IPS DF 4.7 (cell line): ENCODE data around the gene TTLL11.

Experiments used
- DNase-seq: peaks from one replicate; pipeline ENCODE4 v3.0.0-alpha.2; 2013; ENCODE audit warnings: low spot score; ENCODE audit errors: extremely low read depth

Gene TTLL11

DNA sequence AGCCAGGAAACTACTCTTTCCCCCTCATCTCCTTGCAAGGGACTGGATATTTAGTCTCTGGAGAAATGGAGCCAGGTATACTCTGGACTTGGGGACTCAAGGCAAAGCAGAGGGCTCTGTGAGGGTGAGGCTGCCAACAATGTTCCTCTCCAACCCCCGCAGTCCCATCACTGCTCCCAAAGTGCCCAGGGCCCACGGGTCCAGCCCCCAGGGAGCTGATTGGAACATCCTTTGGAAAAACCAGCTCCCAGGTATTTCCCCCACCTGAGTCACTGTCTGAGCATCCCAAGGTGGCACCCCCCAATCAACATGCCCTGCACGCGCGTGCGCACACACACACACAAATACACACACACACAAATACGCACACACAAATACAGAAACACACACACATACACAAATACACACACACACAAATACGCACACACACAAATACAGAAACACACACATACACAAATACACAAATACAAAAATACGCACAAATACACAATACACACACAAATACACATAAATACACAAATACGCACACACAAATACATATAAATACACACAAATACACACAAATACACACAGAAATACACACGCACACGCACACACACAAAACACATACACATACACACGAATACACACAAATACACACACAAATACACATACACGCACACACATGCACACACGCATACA, 304.3 kb downstream of the TTLL11 start:
- DNase-seq = no peak

DNA sequence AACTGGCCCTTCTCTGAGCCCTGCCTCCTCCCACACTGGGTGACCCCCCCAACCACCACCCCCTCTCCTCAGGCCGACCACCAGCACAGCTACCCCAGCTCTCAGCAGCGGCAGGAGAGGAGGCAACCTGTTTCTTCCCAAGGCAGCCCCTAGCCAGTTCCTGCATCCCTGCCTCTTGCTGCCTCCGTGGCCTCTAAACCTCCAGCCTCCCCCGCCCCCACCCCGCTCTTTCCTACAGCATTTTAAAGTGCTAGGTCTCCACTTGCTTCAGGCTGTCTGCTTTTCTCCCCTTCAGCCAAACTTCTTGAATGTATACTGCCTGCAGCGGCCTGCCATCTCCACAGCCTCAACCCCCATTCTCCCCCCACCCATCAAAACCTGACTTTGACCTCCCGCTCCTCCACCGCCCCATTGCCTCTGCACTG, 306.1 kb downstream of the TTLL11 start:
- DNase-seq = no peak

DNA sequence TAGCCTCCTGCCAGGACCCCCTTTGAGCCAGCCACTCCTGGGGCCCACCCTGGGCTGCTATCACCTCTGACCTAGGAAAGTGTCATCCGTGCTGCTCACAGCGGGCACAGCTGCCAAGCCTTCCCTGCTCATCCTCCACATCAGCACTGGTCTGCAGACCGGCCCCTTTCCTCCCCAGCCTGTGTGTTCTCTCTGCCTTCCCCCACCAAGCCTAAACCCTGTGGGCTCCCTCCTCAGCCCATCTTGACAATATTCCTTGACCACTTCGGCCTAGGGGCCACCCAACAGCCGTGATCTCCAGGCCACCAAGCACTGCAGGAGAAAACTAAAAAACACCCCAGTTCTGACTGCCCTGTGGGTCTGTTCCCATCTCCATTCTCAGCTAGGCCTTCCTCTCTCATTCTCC, 306.6 kb downstream of the TTLL11 start:
- DNase-seq = no peak

GRCh38 chr9:121785673-121786542, 307.2 kb downstream of the TTLL11 start:
- DNase-seq = no peak

GRCh38 chr9:121784731-121785411, 308.2 kb downstream of the TTLL11 start:
- no peak for DNase-seq

DNA sequence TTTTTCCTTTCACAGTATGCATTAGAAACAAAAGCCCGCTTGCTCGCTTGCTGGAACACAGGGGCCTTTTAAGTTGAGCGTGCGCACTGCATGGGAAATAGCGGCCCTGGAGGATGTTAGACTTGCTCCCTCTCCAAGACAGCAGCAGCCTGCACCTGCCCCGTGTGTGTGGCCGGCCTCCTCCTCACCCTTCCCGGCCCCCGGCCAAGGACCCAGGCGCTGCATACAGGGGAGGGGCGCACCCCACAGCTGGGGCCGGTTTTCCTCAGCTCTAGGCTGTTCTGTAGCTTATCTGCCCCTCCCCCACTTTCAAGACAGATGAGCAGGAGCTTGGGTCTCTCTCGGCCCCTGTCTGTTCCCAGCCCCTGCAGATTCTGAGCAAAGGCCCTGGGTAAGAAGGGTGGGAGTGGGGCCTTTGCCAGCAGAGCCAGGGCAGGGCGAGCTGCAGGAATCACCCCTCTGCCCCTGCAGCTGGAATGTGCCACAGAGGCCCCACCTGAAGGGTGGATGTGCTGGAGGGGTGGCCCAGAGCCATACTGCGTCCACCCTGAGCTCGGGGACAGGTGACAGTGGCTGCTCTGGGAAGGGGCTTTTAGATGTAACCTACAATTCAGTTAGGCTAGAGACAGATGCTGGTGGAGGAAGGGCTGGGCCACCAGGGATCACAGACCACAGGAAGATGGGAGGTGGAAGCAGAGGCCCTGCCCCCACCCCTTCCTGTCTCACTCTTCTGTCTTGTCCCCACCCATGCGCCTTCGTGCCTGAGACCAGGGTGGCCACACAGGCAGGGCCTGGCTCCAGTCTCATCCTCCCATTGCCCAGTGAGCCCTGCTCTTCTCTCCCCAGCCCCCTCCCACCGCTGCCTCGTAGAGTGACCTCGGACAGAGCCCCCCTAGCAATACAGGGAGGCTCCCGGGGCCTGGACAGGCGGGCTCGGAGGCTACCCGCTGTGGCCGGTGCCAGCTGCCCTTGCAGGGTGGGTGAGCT, 309.3 kb downstream of the TTLL11 start:
- DNase-seq = no peak

DNA sequence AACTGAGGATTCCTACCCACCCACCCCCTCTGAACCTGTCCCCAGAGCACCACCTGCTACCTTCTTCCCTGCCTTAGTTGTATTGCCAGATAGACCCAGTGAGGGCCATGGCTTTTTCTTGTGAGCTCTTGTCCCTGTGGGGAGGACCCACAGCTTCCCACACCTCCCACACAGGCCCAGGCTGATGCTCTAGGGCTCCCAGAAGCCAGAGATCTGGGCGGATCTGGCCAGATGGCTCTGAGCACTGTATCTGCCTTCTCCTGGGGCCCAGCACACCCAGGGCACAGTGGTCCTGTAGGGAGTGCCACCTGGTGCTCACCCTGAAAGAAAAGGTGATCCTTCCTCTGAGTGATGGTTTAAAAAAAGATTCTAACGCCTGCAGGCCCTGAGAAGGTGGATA, 310.0 kb downstream of the TTLL11 start:
- DNase-seq = no peak

DNA sequence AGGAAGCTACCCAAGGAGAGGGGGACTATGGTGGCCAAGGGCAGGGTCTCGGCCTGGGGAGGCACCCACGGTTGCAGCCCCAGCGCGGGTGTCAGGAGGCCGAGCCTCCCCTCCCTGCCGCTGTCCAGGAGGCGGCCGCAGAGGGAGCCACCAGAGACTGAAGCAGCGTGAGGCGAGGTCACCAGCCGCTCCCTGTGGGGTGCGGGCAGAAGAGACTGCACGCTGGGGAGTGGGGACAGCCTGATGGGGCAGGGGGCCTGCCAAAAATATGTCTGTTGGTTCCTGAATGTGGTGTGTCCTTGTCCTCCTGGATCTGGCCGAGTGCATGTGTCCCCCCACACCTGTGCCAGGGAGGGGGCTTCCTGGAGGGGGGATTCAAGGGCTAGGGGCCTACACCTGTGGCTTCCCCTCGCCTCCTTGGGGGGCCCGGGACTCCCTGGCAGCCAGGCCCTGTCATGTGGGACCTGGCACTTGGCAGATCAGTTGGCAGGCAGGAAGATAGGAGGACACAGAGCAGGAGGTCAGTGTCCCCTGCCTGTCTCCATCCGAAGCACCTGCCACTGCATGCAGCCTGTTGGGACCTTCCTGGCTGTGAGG, 310.5 kb downstream of the TTLL11 start:
- no peak for DNase-seq

DNA sequence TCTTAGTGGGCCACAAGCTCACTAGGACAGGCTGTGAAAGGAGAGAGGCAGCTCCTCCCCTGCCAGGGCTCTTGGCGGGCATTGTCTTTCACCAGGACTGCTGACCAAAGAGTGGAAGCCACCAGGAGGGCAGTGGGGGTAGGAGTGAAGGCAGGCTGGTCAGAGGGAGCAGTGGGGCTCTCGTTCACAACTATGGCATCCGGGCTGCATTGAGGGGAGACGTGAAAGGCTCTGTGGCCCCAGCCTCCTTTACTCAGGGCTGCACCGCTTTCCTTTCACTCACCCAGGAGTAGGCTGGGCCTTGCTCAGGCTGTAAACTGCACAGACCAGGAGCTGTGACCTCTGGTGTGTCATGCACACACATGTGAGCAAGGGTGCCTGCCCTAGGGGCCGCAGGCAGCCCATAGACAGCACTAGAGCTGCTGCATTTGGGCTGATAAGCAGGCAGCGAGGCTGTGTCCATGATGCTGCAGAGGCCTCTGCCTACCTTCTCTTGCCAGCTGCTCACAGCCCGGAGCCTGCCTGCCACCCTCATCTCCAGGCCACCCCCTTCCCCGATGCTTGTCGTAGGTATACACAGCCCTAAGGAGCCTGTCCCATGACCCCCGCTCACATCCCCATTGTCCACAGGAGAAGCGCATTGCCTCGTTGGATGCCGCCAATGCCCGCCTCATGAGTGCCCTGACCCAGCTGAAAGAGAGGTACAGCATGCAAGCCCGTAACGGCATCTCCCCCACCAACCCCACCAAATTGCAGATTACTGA, 311.2 kb downstream of the TTLL11 start:
- no peak for DNase-seq

GRCh38 chr9:121781145-121781548, 312.0 kb downstream of the TTLL11 start:
- no peak for DNase-seq

DNA sequence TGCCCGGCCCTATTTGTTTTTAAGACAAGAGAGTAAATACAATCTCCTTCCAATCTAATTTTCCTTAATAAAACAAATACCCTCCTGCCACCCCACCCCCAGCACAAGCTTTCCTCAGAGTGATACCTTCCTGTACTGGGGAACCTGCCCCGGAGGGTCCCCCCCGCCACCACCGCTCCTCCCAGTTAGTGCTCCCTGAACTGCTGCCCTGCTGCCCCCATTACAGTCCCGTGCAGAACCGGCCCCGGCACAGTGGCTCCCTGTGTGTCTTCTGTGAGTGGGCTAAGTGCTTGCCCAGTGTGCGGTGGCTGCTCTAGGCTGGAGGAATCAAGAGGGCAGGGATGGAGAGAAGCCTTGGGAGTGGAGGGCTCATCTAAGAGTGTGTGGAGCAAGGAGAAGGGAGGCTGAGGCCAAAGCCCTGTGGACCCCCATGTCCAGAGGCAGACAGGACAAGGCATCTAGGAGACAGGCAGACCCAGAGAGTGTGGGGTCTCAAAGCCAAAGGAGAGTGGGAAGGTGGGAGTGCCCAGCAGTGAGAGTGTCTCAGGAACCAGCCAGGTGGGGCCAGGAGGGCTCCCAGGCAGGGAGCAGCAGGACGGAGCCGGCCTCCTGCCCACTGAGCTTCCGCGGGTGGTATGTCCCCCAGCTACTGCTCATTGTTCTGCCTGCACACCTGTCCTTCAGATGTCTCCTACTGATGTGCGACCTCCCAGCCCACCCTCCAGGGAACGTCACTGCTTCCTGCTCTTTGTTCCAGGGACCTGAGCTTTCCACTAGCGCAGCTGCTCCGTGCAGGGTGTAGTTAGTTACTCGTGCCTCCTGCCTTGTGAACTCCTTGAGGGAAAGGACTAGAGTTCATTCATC, 312.7 kb downstream of the TTLL11 start:
- no peak for DNase-seq

- DNase-seq = no peak
Observed at GRCh38 chr9:121779381-121780117, 313.6 kb downstream of the TTLL11 start.

GRCh38 chr9:121778252-121779225, 314.6 kb downstream of the TTLL11 start:
- DNase-seq = no peak

GRCh38 chr9:121776739-121777637, 316.1 kb downstream of the TTLL11 start:
- DNase-seq = no peak

DNA sequence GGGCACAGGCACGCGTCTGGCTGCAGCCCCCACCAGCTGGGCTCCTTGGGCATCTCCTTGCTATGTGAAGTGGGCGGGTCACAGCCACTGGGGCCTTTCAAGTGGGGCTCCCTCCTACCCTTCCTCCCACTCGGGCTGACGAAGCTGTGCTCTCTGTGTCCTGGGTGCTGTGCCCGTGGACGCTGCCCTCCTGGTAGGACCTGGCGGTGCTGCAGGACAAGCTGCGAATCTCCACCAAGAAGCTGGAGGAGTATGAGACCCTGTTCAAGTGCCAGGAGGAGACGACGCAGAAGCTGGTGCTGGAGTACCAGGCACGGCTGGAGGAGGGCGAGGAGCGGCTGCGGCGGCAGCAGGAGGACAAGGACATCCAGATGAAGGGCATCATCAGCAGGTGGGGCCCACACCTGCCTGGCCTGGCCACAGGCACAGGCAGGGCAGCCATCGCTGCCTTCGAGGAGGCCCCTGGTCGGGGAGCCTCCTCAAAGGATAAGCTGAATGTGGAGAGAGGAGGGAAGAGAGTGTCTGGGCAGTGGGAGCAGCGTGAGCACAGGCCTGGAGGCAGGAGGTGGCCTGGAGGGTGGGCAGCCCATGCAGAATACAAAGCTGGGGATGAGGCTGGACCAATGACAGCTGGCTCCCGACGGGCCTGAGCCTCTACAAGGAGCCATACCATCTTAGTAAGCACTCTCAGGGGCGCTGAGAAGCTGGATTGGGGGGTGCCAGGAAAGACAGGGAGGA, 316.9 kb downstream of the TTLL11 start:
- no peak for DNase-seq
